Immature natural killer cell (primary cell): ENCODE results near the gene FSCN2. TPM values are rescaled to one million over a fixed set of nuclear protein-coding genes. Genes with fewer than 3 reads are reported as not detected.

Experiments used
- DNase-seq, 3 donors: peaks; one replicate each; pipeline ENCODE4 v3.0.0; 2022; ENCODE audit warnings: mixed read lengths in 1 of 3
- H3K27ac Mint-ChIP-seq, 6 donors: one replicate each; pipeline ENCODE4 v1.8.0; 2020; ENCODE audit warnings: mixed read lengths in 6 of 6, mild to moderate bottlenecking in 5 of 6, inconsistent platforms in 4 of 6, moderate library complexity in 3 of 6
- H3K27me3 Mint-ChIP-seq, 3 donors: one replicate each; pipeline ENCODE4 v1.8.0; 2020 to 2021; ENCODE audit warnings: low read depth in 3 of 3, mild to moderate bottlenecking in 3 of 3, mixed read lengths in 3 of 3, moderate library complexity in 3 of 3, inconsistent platforms in 1 of 3
- H3K36me3 Mint-ChIP-seq, 3 donors: one replicate each; pipeline ENCODE4 v1.8.0; 2020; ENCODE audit warnings: mixed read lengths in 3 of 3, inconsistent platforms in 2 of 3, mild to moderate bottlenecking in 2 of 3
- H3K4me1 Mint-ChIP-seq, 2 donors: one replicate each; pipeline ENCODE4 v1.8.0; 2020; ENCODE audit warnings: inconsistent platforms in 2 of 2, mild to moderate bottlenecking in 2 of 2, mixed read lengths in 2 of 2, moderate library complexity in 1 of 2
- H3K4me3 Mint-ChIP-seq, 5 donors: one replicate each; pipeline ENCODE4 v1.8.0; 2020; ENCODE audit warnings: mild to moderate bottlenecking in 5 of 5, mixed read lengths in 5 of 5, inconsistent platforms in 3 of 5, moderate library complexity in 3 of 5
- H3K9me3 Mint-ChIP-seq, 6 donors: one replicate each; pipeline ENCODE4 v1.8.0; 2020; ENCODE audit warnings: mild to moderate bottlenecking in 6 of 6, mixed read lengths in 6 of 6, inconsistent platforms in 4 of 6, moderate library complexity in 3 of 6
- polyA plus RNA-seq, 3 donors: library from polyadenylated mRNA; unstranded; fragments of 300-500 nt; fragmentation: Illumina TruSeq; gene quantifications; one replicate each; pipeline ENCODE4 v1.2.3, GENCODE V29; 2021

Gene FSCN2
- polyA plus RNA-seq, 3 donors from 2014 or later, result 0.23 TPM; not detected in 2

DNA sequence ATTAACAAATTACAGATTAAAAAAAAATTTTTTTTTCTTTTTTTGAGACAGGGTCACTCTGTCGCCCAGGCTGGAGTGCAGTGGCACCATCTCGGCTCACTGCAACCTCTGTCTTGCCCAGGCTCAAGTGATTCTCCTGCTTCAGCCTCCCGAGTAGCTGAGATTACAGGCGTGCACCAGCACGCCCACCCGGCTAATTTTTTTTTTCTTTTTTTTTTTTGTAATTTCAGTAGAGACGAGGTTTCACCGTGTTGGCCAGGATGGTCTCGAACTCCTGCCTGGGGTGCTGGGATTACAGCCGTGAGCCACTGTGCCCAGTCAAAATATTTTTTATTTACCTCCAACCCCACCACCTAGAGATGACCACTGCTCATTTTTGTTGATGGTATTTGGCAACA lies 41.1 kb upstream of the FSCN2 start:
- Mint-ChIP-seq H3K36me3 (no peaks in the 10 kb centered on the region), H3K4me1 (peaks cover 0 to 10% of the 10 kb centered on the region in 2 donors), H3K4me3 (peak overlapping the region; percentile 29 to 63 (median 61)), H3K27me3 (peaks cover 5 to 13% (median 5%) of the 10 kb centered on the region in 3 donors), H3K9me3 (no peaks in the 10 kb centered on the region), H3K27ac (no peak overlapping the region)
- no peak for DNase-seq

DNA sequence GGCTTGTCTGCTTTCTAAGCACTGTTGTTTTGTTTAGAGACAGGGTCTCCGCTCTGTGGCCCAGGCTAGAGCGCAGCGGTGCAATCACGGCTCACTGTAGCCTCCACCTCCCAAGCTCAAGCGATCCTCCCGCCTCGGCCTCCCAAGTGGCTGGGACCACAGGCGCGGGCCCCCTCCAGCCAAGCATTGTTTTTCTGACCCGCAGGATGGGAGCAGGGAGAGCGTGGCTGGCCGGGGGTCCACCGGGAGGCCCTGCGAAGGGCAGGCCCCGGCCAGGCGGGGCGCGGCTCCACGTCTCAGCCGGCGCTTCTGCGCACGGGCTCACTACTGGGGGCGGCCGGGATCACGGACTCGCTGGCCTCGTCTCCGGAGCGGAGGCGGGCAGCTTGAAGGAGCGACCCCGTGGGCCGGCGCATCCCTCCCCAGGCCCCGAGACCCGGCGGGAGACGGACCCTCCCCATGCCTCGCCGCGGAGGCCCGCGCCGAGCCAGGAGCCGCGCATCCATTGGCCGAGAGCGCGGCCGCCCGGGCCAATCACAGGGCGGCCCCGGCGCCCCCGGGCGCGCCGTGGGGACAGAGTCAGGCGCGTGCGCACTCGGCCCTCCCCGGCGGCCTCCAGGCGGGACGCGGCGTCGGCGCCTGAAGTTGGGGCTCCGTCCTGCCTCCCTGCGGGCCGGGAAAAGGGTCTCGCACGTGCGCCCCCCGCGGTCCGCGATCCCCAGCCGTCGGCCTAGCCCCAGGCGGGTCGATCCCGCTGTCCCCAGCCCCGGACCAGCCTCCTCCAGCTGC lies 40.5 kb upstream of the FSCN2 start:
- peak; percentile 64 to 75 (median 75) for DNase-seq
- Mint-ChIP-seq H3K4me3 (peak overlapping the region; percentile 29 to 63 (median 61)), H3K27ac (no peak overlapping the region), H3K36me3 (no peaks in the 10 kb centered on the region), H3K4me1 (peaks cover 0 to 10% of the 10 kb centered on the region in 2 donors), H3K27me3 (peaks cover 3 to 8% (median 4%) of the 10 kb centered on the region in 3 donors), H3K9me3 (no peaks in the 10 kb centered on the region)

DNA sequence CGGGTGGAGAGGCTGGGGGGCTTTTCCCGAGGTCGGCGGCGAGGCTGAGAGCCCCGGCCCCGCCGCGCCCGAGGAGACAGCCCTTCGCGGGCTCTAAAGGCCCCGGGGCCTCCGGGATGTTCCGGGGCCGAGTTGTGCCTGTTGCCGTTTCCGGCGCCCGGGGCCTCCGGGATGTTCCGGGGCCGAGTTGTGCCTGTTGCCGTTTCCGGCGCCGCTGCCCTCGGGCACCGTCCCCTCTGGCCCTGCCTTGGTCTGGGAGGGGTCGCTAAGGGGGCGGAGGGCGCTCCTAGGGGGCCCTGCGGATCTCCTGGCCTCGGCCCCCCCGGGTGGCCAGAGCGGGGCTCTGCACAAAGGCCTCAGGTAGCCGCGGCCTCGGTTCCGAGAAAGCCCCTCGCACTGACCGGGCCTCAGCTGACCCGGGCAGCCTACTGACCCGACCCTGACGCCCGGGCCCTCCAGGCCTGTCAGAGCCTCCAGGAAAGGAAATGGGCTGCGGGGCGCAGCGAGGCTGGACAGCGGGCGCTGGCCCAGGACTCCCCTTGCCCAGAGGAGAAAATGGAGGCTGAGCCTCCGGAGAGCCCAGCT lies 39.8 kb upstream of the FSCN2 start:
- Mint-ChIP-seq H3K9me3 (no peaks in the 10 kb centered on the region), H3K4me1 (peaks cover 0 to 10% of the 10 kb centered on the region in 2 donors), H3K27me3 (peaks cover 4 to 6% (median 5%) of the 10 kb centered on the region in 3 donors), H3K4me3 (no peak overlapping the region), H3K36me3 (no peaks in the 10 kb centered on the region), H3K27ac (no peak overlapping the region)
- peak in 2 of 3 donors; percentile 30 to 34 for DNase-seq

DNA sequence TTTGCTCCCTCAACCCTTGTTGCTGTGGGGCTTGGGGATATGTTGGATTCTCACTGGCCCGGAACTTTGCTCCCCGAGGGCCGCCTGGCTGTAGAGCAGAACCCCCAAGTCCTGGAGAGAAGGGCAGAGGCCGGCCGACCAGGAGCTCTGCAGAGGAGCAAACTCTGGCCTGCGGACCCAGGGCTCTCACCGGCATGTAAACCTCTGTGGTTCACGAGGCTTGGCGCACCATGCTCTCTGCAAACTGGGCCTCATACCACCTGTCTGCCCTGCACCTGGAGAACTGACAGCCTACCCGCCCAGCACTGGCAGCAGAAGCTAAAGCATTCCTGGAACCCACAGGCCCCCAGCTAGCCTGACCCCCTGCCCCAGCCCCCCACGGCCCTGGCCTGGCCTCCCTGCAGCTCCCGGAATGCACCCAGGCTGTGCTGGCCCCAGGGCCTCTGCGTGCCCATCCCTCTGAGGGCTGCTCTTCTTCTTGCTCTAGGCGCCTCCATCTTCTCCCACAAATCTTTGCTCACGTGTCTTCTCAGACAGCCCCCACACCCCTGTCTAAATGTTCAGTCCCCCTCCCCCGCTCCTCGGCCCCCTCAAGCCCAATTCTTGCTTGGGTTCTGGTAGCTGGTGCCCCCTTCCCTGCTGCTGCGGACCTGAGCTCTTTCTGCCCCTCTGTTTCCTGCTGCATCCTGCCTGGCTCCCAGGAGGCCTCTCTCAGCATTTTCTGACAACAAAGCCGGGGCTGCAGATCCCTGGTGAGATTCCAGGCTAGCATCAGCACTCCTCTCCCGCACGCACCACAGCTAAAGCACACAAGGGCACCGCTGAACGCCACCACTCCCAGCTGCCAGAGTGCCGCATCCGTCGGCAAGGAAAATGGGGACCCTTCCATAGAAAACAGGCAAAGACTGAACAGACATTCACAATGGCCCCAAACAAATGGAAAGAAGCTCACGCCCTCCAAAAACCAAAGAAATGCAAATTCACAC lies 38.9 kb upstream of the FSCN2 start:
- Mint-ChIP-seq H3K4me3 (peak overlapping the region; percentile 50 to 72 (median 70)), H3K27me3 (peaks cover 5 to 6% (median 6%) of the 10 kb centered on the region in 3 donors), H3K36me3 (no peaks in the 10 kb centered on the region), H3K27ac (peak overlapping the region in 3 of 6 donors; percentile 7 to 59 (median 54)), H3K9me3 (no peaks in the 10 kb centered on the region), H3K4me1 (peaks cover 0 to 8% of the 10 kb centered on the region in 2 donors)
- DNase-seq, result no peak

DNA sequence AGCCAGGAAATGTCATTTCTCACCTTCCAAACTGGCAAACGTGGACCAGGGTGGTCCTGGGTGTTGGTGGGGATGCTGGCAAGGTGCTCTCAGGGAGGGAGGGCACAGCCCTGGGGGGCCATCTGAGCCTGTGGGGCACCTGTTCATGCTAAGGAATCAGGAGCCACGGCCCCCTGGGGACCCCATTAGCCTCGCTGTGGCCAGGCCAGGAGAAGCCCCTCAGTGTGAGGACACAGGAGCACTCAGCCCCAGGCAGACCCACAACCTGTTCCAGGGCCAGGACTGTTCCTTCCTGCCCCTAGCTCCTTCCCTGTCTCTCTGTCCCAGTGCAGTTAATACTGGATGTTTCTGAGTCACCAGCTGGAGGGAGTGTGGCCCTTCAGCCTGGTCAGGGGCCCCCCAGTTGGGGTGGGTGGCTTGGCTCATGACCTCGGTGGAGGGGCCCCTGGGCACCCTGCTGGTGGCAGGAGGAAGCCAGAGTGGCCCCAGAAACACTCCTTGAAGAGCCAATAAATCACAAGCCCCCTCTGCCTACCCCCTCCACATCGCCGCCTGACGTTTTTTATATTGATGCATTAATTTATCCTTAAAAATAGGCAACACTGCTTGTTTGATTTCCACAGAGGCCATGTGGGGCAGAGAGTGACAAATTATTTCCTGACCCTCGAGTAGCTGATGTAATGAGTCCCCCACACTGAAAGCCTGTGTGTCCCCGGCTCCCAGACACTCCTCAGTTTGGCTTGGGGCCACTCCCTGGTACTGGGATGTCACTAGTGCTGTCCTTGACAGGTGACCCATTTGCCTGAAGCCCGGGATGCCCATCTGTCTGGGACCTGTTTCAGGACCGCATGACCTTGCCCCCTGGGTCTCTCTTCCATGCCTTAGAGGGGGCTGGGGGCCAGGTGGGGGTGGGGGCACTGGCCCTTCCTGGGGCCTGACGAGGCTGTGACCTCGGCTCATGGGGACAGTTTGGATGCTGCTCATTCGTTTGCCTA lies 37.9 kb upstream of the FSCN2 start:
- H3K9me3 Mint-ChIP-seq, result no peaks in the 10 kb centered on the region
- no peak for DNase-seq
- H3K4me1 Mint-ChIP-seq, result peaks cover 0 to 8% of the 10 kb centered on the region in 2 donors
- peak overlapping the region in 4 of 5 donors; percentile 64 to 72 (median 70) for H3K4me3 Mint-ChIP-seq
- peaks cover 6% of the 10 kb centered on the region in 3 donors for H3K27me3 Mint-ChIP-seq
- H3K36me3 Mint-ChIP-seq, result no peaks in the 10 kb centered on the region
- H3K27ac Mint-ChIP-seq, result no peak overlapping the region

DNA sequence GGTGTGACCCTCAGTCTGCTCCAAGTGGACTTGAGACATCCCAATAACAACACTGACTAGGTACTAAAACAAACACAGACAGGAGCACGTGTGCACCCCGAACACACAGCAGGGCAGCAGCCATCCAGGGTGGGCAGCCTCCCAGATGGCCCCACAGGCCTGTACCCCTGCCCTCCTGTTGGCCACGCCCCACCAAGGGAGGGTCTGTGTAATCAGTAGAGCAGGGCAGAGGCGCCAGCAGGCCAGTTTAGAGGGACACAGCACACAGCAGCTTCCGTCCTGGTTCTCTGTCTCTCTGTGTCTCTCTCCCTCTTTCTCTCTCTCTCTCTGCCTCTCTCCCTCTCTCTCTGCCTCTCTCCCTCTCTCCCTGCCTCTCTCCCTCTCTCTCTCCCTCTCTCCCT lies 37.0 kb upstream of the FSCN2 start:
- no peak for DNase-seq
- peak overlapping the region in 1 of 6 donors; percentile 39 for H3K27ac Mint-ChIP-seq
- H3K4me3 Mint-ChIP-seq, result no peak overlapping the region
- H3K27me3 Mint-ChIP-seq, result peaks cover 4 to 6% (median 6%) of the 10 kb centered on the region in 3 donors
- H3K36me3 Mint-ChIP-seq, result no peaks in the 10 kb centered on the region
- peaks cover 0 to 8% of the 10 kb centered on the region in 2 donors for H3K4me1 Mint-ChIP-seq
- no peaks in the 10 kb centered on the region for H3K9me3 Mint-ChIP-seq

DNA sequence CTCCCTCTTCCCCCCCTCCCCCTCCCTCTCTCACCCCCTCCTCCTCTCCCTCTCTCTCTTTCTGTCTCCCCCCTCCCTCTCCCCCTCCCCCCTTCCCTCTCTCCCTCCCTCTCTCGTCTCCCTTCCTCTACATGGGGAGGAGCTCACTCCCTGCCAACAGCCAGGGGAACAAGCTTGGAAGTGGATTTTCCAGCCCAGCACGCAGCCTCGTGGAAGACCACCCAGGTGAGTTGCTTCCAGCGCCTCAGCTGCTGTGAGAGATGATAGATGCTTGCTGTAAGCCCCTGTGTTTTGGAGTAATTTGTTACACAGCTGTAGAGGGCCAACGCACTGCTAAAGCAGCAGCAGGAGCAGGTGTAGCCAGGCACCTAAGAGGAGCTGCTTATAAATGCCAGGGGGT lies 36.4 kb upstream of the FSCN2 start:
- Mint-ChIP-seq H3K27me3 (peaks cover 4 to 6% (median 6%) of the 10 kb centered on the region in 3 donors), H3K9me3 (no peaks in the 10 kb centered on the region), H3K4me1 (peaks cover 0 to 8% of the 10 kb centered on the region in 2 donors), H3K36me3 (no peaks in the 10 kb centered on the region), H3K27ac (no peak overlapping the region), H3K4me3 (no peak overlapping the region)
- no peak for DNase-seq

DNA sequence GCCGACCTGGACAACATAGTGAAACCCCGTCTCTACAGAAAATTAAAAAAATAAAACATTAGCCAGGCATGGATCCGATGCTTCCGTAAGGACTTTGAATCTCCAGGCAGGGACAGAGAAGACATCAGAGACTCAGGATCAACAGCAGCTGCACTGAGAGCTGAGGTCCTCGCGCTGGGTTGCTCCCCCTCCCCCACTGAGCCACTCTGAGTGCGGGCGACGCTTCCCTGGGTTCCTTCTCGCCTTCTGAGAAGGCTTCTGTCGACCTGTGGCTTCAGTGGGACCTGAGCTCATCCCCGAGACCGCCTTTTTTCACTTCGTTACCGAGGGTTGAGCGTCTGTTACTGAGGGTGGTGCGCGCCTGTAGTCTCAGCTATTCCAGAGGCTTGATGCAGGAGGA lies 36.0 kb upstream of the FSCN2 start:
- Mint-ChIP-seq H3K4me3 (no peak overlapping the region), H3K9me3 (no peaks in the 10 kb centered on the region), H3K27me3 (peaks cover 4 to 6% (median 6%) of the 10 kb centered on the region in 3 donors), H3K27ac (no peak overlapping the region), H3K4me1 (peaks cover 0 to 8% of the 10 kb centered on the region in 2 donors), H3K36me3 (no peaks in the 10 kb centered on the region)
- no peak for DNase-seq

DNA sequence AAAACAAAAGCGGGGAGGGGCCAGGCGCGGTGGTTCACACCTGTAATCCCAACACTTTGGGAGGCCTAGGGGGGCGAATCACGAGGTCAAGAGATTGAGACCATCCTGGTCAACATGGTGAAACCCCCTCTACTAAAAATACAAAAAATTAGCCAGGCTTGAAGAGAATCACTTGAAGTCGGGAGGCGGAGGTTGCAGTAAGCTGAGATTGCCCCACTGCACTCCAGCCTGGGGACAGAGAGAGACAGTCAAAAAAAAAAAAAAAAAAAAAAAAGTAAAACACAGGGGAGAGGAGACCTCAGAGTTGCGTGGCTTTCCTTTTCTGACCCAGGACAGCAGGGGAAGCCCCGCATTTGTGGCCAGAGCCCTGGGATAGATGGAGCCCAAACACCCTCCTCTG lies 35.5 kb upstream of the FSCN2 start:
- H3K27ac Mint-ChIP-seq, result no peak overlapping the region
- peaks cover 0 to 6% of the 10 kb centered on the region in 2 donors for H3K4me1 Mint-ChIP-seq
- H3K4me3 Mint-ChIP-seq, result no peak overlapping the region
- H3K9me3 Mint-ChIP-seq, result no peaks in the 10 kb centered on the region
- DNase-seq, result no peak
- no peaks in the 10 kb centered on the region for H3K36me3 Mint-ChIP-seq
- peaks cover 4 to 6% (median 6%) of the 10 kb centered on the region in 3 donors for H3K27me3 Mint-ChIP-seq

DNA sequence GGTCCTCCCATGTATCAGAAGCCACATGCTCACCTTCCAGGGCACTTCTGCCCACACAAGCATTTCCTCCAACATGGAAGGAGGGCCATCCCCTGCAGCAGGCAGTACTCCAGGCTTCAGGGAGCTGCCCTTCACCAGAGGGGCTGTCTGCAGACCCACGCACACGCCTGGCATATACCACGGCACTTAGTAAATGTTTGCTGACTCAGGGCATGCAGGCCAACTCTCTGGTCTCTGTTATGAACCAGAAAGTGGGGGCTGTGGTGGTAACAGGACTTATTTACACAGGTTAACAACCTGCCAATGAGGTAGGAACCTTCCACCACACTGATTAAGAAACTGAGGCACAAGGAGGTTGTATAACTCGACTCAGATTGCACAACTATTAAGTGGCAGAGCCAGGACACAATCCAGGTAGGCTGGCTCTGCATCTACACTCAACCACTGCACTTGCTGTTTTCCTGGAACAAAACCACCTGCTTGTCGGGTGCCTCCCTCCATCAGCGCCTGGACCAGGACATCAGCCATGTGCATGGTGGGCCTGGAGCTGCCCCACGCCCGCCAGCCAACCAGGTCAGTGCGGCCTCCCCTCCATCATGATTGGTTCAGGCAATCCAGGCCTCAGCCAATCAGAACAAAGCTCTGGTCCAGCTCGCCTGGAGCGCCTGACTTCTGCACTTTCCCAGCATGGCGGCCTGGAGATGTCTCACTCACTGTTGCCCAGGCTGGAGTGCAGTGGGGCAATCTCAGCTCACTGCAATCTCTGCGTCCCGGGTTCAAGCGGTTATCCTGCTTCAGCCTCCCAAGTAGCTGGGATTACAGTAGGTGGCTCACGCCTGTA lies 34.8 kb upstream of the FSCN2 start:
- Mint-ChIP-seq H3K27ac (no peak overlapping the region), H3K4me1 (peaks cover 0 to 6% of the 10 kb centered on the region in 2 donors), H3K36me3 (no peaks in the 10 kb centered on the region), H3K9me3 (no peaks in the 10 kb centered on the region), H3K4me3 (no peak overlapping the region), H3K27me3 (peaks cover 4 to 9% (median 6%) of the 10 kb centered on the region in 3 donors)
- DNase-seq, result no peak

DNA sequence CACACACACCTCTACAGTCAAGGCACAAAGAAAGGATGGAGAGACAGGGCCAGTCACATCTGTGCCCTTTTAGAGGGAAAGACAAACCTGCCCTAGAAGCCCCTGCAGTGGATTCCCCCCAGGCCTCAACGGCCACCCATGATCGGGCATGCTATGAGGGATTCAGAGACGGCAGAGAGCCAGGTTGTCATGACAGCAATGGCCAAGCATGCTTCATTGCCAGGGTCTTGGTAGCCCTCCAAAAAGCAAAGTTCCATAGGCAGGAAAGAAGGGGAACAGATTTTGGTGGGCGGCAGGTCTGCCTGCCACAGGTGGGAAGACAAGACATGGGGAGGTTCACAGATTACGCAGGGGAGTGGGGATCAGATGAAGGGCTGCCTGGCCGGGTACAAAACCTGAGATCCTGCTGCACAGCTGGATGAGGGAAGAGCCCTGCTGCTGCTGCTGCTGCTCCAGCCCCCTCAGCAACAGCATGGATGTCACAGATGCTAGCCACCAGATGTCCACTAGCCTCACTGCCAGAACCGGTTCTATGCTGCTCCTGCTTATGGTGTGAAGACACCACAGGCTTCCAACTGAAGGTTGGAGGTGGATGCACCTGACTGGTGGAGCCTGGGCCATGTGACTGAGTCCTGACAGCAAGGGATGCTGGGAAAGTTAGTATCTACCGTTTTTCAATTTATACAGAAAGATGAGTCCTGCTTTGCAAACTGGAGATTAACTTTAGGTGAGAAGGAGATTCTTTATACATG lies 33.4 kb upstream of the FSCN2 start:
- Mint-ChIP-seq H3K4me3 (no peak overlapping the region), H3K9me3 (no peaks in the 10 kb centered on the region), H3K4me1 (peaks cover 0 to under 1% of the 10 kb centered on the region in 2 donors), H3K27ac (no peak overlapping the region), H3K36me3 (no peaks in the 10 kb centered on the region), H3K27me3 (peaks cover 4 to 9% (median 4%) of the 10 kb centered on the region in 3 donors)
- DNase-seq, result no peak
